Putamen (tissue), 1 donor: Measurements from ENCODE around the gene ESRRG.
"Not testable (repeated sequence)": the region's sequence is repeated elsewhere in the genome, so short reads cannot be mapped to it uniquely, and the experiment has no call there.

Experiments used
- DNase-seq: peaks from one replicate; pipeline ENCODE4 v3.0.0-alpha.2; 2016; ENCODE audit warnings: low spot score

The ESRRG gene

GRCh38 chr1:216563087-216563486 lies 160.1 kb downstream of the ESRRG start:
- no peak for DNase-seq

- no peak for DNase-seq
Observed at GRCh38 chr1:216562383-216562782, 160.8 kb downstream of the ESRRG start.

- DNase-seq, result no peak
Observed at GRCh38 chr1:216560527-216560926, 162.7 kb downstream of the ESRRG start.

GRCh38 chr1:216559359-216559758 lies 163.9 kb downstream of the ESRRG start:
- DNase-seq, result no peak

GRCh38 chr1:216555653-216556052 lies 167.6 kb downstream of the ESRRG start:
- no peak for DNase-seq

- no peak for DNase-seq
Observed at GRCh38 chr1:216554934-216555333, 168.3 kb downstream of the ESRRG start.

- no peak for DNase-seq
Observed at GRCh38 chr1:216553766-216554165, 169.5 kb downstream of the ESRRG start.

GRCh38 chr1:216553040-216553439 lies 170.2 kb downstream of the ESRRG start:
- DNase-seq, result no peak

GRCh38 chr1:216549796-216550195 lies 173.4 kb downstream of the ESRRG start:
- DNase-seq, result no peak

GRCh38 chr1:216542741-216543140 lies 180.5 kb downstream of the ESRRG start:
- no peak for DNase-seq

GRCh38 chr1:216542263-216542662 lies 181.0 kb downstream of the ESRRG start:
- no peak for DNase-seq

- DNase-seq, result no peak
Observed at GRCh38 chr1:216535751-216536150, 187.5 kb downstream of the ESRRG start.

- DNase-seq, result no peak
Observed at GRCh38 chr1:216535059-216535458, 188.2 kb downstream of the ESRRG start.

- no peak for DNase-seq
Observed at GRCh38 chr1:216533776-216534175, 189.5 kb downstream of the ESRRG start.

GRCh38 chr1:216532251-216532798 lies 190.9 kb downstream of the ESRRG start:
- DNase-seq, result no peak

GRCh38 chr1:216531263-216532239 lies 191.7 kb downstream of the ESRRG start:
- no peak for DNase-seq

GRCh38 chr1:216529851-216530250 lies 193.4 kb downstream of the ESRRG start:
- not testable (repeated sequence) for DNase-seq

- no peak for DNase-seq
Observed at GRCh38 chr1:216528816-216529215, 194.4 kb downstream of the ESRRG start.

GRCh38 chr1:216523449-216524190 lies 199.6 kb downstream of the ESRRG start:
- DNase-seq, result no peak

- no peak for DNase-seq
Observed at GRCh38 chr1:216523043-216523442, 200.2 kb downstream of the ESRRG start.

- DNase-seq, result no peak
Observed at GRCh38 chr1:216521477-216521876, 201.8 kb downstream of the ESRRG start.

- DNase-seq, result no peak
Observed at GRCh38 chr1:216518844-216519627, 204.2 kb downstream of the ESRRG start.
